Anterior cingulate cortex (tissue), 58 donors: ENCODE measurements around the gene PCSK6.
"Not testable (repeated sequence)": the region's sequence is repeated elsewhere in the genome, so short reads cannot be mapped to it uniquely, and the experiment has no call there.

Experiments
- DNase-seq, 58 donors: peaks; one replicate each; lab custom pipeline; 2025; lab: John Stamatoyannopoulos, UW

The PCSK6 gene

DNA sequence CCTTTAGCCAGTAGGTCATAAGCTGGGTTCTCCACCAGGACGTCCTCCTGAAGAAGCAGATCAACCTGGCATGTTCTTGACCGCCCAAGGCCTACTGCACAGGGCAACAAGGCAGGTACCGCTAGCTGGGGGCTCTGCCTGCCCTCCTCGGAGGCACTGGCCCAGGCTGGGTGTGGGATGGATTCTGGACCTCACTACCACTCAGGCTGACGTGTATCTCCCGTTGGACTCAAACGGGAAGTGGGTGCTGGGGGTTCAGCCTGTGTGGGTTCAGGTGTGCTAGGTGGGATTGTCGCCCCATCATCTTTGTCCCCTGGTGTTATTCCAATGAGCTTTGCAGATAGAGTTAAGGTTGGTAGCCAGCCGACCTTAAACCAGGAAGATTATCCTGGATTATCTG is 99.4 kb downstream of the PCSK6 start:
- no peak for DNase-seq

GRCh38 chr15:101389362-101389761 is 100.1 kb downstream of the PCSK6 start:
- no peak for DNase-seq

DNA sequence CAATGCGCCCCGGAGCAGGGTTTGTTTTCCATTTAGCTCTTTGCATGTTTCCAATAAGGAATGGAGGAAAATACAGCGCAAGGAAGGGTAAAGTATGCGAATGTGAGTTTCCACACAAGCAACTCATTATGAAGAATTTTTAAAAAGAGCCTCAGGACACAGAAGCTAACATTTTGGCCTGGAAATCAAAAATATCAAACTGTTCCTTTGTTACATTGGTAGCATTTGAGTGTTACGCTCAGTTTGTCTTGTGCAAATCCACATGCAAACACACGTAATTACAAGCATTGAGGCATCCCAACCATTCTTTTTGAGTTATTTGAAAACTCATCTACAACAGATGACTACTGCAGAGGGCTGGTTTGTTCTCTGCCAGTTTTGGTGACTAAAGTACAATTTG is 101.5 kb downstream of the PCSK6 start:
- DNase-seq: no peak

DNA sequence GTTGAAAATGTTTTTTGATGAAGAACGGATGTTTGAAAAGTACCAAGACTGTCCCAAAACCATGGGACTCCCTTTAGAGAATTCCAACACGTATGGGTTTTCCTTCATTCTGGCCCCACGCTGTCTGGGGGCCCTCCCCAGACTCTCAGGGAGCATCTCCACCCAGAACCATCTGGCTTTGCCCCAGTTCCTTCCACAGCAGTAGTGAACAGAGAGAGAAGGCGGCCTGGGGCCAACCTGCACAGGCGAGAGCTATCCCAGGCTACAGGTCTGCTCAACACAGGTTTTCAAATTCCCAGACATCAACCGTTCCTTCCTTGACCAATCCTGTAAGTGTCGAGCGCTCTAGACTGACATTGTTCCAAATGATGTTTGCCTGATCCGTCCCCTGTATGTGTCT is 101.9 kb downstream of the PCSK6 start:
- DNase-seq: no peak

- no peak for DNase-seq
Measured at GRCh38 chr15:101386967-101387366, 102.5 kb downstream of the PCSK6 start.

DNA sequence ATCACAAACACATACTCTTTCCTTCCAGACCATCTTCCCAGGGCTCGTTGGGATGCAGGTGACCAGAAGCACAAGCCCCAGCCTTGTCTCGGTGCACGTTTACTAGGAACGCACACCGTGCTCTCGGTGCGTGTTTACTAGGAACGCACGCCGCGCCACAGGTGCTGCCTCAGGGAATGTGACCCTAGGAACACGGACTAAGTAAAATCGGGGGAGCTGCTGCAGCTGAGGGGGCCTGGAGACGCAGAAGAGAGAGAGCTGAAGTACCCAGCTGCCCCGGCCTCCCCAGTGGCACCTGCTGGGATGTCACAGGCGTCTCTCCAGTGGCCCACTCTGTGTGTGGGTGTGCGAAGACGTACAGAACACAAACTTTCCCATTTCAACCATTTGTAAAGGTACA is 103.5 kb downstream of the PCSK6 start:
- DNase-seq: no peak

DNA sequence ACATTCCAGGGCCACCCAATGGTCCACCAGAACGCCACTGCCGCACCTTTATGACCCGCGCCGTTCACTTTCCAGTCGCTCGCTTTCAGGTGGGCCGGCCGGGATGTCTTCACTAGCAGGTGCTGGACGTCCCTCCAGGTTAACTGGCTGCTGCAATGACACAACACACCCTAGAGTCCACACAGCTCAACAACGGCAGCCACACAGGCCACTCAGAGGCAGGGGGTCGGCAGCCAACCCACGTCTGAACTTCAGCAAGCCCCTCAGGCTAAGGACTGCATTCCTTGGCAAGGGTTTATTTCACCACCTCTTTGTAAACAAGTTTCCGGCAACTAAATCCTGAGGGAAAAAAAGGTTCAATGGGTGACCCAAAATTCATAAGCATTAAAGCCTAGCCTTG is 105.2 kb downstream of the PCSK6 start:
- no peak for DNase-seq

DNA sequence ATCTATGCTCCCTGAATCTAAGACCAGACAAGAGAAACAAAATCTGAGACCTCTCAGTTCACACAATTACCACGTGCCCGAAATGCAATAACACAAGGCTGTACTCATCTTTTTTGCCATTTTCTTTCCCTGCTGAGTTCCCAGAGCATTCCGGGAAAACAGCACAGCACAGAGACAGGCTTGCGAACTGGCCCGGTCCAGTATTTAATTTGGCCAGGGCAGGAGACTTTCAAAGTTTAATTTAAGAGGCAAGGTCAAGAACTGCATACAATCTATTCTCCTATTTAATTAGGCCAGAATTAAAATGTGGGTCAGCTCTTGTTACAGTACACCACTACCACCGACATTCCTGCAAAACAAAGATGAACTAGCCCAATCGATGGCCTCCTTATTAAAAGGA is 107.0 kb downstream of the PCSK6 start:
- DNase-seq: no peak

GRCh38 chr15:101381671-101382212 is 107.8 kb downstream of the PCSK6 start:
- DNase-seq: no peak

DNA sequence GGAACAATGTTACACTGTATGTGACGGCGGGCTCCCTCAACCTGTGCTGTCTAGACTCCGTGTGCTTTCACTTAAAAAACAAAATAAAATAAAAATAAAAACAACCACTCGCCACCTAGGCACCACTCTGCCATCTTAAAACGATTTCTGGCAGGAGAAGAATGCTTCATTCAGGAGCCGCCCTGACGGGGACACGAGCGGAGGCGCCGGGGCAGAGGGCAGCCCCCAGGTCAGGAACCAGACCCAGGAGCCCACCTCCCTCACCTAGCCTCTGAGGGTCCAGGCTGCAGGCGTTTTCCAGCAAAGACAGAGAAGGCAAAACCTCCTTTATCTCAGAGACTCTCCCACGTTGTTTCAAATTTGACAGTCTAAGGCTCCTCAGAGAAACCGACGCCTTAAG is 109.4 kb downstream of the PCSK6 start:
- no peak for DNase-seq

GRCh38 chr15:101379647-101380046 is 109.9 kb downstream of the PCSK6 start:
- DNase-seq: no peak

GRCh38 chr15:101378879-101379278 is 110.6 kb downstream of the PCSK6 start:
- DNase-seq: no peak

DNA sequence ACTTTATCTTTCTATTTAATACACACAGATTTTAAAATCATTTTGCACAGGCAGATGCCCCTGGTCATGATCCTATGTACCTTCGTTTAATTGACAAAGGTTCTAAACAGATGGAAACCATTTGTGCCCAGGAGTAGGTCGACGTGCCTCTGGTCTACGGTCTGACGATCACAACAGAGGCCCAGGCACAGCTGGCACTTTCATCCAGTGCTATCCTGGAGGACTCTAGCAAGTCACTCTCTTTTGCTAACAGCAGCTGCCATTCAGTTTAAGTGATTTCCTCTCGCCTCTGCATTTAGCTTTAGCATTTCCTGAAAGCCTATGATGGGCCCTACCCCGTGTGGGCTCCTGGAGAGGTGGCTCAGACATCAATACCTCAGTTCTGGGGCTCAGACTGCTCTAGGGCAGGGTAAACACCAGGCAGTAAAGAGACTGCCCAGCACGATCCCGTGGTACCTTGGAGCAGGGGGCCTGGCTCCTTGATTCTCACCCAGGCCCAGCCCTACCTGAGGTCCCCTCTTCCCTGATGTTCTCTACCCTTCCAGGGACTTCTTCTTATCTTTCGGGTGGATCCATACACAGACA is 111.2 kb downstream of the PCSK6 start:
- no peak for DNase-seq

DNA sequence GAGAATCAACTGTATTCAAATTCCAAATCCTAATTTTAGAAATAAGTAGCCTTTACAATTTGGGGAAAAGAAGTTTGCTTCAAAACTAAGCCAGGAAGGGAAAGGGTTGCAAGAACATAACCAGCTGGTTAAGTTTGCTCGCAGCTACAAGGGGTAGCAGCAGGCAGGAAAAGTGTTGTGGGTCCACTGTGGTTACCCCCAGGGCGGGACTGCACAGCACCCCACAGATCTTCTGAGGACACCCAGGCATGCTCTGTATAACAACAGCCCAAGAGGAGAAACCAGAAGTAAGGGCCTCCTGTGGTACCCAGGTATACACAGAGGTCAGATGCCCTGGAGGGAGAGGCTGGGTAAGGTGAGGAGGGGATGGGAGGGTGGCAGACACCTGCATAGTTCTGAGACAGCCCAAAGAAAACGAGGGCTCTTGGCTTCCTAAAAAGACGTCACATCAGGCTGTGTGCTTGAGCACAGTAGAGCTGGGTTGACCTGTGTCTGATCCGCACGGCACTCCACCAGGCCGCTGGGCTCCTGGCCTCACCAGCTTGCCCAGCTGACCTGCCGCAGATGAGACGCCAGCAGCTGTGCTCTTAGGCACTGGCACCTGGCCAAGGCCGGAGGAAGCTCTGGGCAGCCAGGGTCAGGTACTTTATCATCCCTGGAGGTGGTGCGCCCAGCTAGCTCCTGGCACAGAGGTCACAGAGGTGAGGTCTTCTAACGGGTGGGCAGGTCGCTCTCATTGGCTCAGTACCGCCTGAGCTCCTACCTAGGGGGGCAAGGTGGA is 112.7 kb downstream of the PCSK6 start:
- DNase-seq: no peak

DNA sequence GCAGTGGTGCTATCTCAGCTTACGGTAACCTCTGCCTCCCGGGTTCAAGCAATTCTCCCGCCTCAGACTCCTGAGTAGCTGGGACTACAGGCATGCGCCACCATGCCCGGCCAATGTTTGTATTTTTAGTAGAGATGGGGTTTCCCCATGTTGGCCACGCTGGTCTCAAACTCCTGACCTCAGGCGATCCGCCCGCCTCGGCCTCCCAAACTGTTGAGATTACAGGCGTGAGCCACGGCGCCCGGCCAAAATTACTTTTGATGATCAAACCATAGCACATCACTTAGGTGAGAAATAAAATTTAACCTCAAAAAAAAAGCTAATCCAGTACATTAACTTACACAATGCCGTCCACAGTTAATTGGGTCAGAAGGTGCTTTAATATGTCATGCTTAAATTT is 114.5 kb downstream of the PCSK6 start:
- DNase-seq: not testable (repeated sequence)

GRCh38 chr15:101374326-101374725 is 115.2 kb downstream of the PCSK6 start:
- no peak for DNase-seq

GRCh38 chr15:101373577-101373976 is 115.9 kb downstream of the PCSK6 start:
- no peak for DNase-seq

- no peak for DNase-seq
Measured at GRCh38 chr15:101372960-101373525, 116.5 kb downstream of the PCSK6 start.

DNA sequence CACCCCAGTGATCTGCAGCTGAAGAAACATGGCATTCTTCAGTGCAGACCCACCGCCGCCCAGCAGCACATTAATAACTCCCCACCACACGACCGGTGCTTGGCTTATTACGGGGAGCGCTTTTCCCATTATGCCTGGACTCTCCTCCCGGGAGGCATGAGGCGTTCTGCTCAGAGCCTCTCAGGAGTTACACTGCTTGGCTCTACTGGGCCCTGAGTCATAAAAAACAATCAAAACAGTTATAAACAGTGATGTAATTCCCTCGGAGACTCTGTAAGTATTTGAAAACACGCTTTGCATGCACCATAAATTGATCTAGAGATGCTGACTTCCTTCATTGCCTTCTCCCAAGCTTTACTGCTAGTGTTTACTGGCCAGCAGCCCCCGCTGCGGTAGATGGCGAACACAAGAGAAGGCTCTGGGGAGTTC is 117.3 kb downstream of the PCSK6 start:
- DNase-seq: no peak

DNA sequence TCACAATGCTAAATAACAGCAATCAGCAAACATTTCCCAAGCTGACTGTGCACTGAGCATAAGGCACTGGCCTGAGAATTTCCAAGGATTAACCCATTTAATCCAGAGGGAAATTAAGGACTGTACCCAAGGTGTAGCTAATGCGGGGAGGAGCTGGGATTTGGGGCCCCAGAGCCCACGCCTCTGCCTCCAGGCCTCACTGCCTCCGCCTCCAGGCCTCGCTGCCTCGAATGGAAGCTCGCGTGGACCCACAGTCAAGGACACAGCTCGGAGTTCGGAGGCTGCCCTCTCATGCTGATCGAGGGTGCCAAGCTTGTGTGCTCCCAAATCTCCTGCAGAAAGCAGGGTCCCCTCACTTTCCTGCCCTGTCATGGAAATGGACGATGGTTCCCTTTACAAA is 118.0 kb downstream of the PCSK6 start:
- no peak for DNase-seq

- no peak for DNase-seq
Measured at GRCh38 chr15:101371081-101371480, 118.4 kb downstream of the PCSK6 start.
